NK-92 treated with Interleukin-12 subunit alpha and Interleukin-12 subunit beta, amount 100 ng/mL, for 24 hours (cell line): Measurements from ENCODE around the gene CIAPIN1.

Source experiments
- DNase-seq: peaks from one replicate; lab custom pipeline; 2025; lab: John Stamatoyannopoulos, UW

The CIAPIN1 gene

GRCh38 chr16:57447186-57447962, at the start of gene CIAPIN1, which contains the start of gene COQ9:
Gene CIAPIN1, minus strand, starts transcription at chr16:57447385. Its CDS starts 6,457 bp downstream, at chr16:57440928.
Gene COQ9, plus strand, starts transcription at chr16:57447479. Its CDS starts 27 bp downstream, at chr16:57447506.
- peak; percentile 78 for DNase-seq

GRCh38 chr16:57493767-57494166, 46.6 kb upstream of the CIAPIN1 start:
- DNase-seq = no peak

GRCh38 chr16:57489229-57489628, 42.0 kb upstream of the CIAPIN1 start:
- DNase-seq = no peak

GRCh38 chr16:57486858-57487834, 40.0 kb upstream of the CIAPIN1 start:
- DNase-seq = no peak

- DNase-seq = peak; percentile 34
Observed at GRCh38 chr16:57485916-57486857, 39.0 kb upstream of the CIAPIN1 start, which contains the start of gene DOK4. Gene DOK4, minus strand, starts transcription at chr16:57486493. Its CDS starts 6,986 bp downstream, at chr16:57479507.

- no peak for DNase-seq
Observed at GRCh38 chr16:57485091-57485915, 38.1 kb upstream of the CIAPIN1 start.

- no peak for DNase-seq
Observed at GRCh38 chr16:57484515-57485005, 37.4 kb upstream of the CIAPIN1 start.

- no peak for DNase-seq
Observed at GRCh38 chr16:57483725-57484514, 36.7 kb upstream of the CIAPIN1 start.

GRCh38 chr16:57482845-57483545, 35.8 kb upstream of the CIAPIN1 start:
- no peak for DNase-seq

GRCh38 chr16:57481421-57481820, 34.2 kb upstream of the CIAPIN1 start:
- DNase-seq = no peak

- no peak for DNase-seq
Observed at GRCh38 chr16:57480754-57481230, 33.6 kb upstream of the CIAPIN1 start.

GRCh38 chr16:57479976-57480753, 33.0 kb upstream of the CIAPIN1 start:
- no peak for DNase-seq

- DNase-seq = no peak
Observed at GRCh38 chr16:57479205-57479975, 32.2 kb upstream of the CIAPIN1 start.

GRCh38 chr16:57478396-57479204, 31.4 kb upstream of the CIAPIN1 start:
- no peak for DNase-seq

- DNase-seq = no peak
Observed at GRCh38 chr16:57477531-57478202, 30.5 kb upstream of the CIAPIN1 start.
